ENCODE measurements around the gene NLRP1.

DNA sequence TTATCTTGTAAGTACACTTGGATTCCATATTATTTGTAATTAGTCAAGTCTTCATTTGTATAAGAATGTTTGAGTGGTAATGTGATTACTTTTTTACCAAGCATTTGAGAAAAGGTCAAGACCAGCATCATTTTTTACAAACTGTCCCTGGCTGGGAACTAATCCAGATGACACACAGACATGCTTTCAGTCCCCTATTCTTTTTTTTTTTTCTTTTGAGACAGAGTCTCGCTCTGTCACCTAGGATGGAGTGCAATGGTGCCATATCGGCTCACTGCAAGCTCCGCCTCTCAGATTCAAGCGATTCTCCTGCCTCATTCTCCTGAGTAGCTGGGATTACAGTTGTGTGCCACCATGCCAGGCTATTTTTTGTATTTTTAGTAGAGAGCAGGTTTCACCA is 102.9 kb downstream of the NLRP1 start:
- TF ChIP-seq POLR2A (IDR thresholded peaks at IDR 0.05; ENCODE audit: low read length) (no peak), GATA1 (IDR thresholded peaks at IDR 0.05; ENCODE audit: low read depth, low read length) (no peak)
